Fibroblast of pulmonary artery (primary cell): ENCODE measurements around the gene RNF187.

Source experiments
- DNase-seq: peaks from one replicate; pipeline ENCODE4 v3.0.0-alpha.2; 2010; ENCODE audit warnings: low read depth
- H3K4me3 ChIP-seq: replicated peaks from 2 replicates; pipeline ENCODE4 v1.5.1; 2011; ENCODE audit warnings: low read depth, mild to moderate bottlenecking, control low read depth, low read length, moderate library complexity
- TF ChIP-seq, protein P1 (sequence below): IDR thresholded peaks from 2 replicates; pipeline ENCODE4 v1.5.1; 2011; ENCODE audit warnings: mild to moderate bottlenecking, control low read depth, low read length, inconsistent platforms; ENCODE audit errors: missing control alignments

RNF187 gene

DNA sequence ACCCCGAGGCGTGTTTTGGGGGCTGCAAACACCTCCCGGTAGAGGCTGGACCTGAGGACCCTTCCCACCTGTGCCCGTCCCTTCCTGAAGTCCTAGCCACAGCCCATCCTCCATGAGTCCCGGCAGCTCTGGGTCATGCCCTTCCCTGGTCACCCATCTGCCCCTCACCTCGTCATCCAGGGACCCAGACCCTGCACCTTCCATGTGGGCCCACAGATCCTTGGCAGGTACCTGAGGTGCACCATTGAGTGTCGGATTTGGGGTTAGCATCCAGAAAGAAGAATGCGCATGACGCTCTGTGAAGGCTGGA is 6.8 kb downstream of the RNF187 start:
- no peak overlapping the region for H3K4me3 ChIP-seq
- TF ChIP-seq, protein P1, sequence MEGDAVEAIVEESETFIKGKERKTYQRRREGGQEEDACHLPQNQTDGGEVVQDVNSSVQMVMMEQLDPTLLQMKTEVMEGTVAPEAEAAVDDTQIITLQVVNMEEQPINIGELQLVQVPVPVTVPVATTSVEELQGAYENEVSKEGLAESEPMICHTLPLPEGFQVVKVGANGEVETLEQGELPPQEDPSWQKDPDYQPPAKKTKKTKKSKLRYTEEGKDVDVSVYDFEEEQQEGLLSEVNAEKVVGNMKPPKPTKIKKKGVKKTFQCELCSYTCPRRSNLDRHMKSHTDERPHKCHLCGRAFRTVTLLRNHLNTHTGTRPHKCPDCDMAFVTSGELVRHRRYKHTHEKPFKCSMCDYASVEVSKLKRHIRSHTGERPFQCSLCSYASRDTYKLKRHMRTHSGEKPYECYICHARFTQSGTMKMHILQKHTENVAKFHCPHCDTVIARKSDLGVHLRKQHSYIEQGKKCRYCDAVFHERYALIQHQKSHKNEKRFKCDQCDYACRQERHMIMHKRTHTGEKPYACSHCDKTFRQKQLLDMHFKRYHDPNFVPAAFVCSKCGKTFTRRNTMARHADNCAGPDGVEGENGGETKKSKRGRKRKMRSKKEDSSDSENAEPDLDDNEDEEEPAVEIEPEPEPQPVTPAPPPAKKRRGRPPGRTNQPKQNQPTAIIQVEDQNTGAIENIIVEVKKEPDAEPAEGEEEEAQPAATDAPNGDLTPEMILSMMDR, result no peak
- no peak for DNase-seq

DNA sequence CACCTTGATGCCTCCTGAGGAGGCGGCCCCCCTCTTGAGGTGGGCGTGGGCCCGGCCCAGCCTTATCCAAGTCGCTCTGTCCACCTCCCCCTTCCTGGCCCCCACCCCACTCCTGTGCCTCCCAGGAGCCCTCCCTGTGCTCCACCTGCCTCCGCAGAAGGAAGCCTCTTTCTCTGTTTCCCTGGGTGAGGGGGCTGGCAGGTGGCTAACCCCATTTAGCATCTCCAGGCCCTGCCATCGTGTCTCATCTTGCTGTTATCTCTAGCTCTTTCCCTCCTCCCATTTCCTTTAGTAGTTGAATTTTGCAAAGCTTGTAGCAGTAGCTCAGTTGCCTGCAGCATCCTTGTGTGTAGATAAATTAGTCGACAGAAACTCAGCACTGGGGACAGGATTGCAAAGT is 7.2 kb downstream of the RNF187 start:
- DNase-seq, result no peak
- H3K4me3 ChIP-seq, result no peak overlapping the region
- TF ChIP-seq, protein P1, result no peak

DNA sequence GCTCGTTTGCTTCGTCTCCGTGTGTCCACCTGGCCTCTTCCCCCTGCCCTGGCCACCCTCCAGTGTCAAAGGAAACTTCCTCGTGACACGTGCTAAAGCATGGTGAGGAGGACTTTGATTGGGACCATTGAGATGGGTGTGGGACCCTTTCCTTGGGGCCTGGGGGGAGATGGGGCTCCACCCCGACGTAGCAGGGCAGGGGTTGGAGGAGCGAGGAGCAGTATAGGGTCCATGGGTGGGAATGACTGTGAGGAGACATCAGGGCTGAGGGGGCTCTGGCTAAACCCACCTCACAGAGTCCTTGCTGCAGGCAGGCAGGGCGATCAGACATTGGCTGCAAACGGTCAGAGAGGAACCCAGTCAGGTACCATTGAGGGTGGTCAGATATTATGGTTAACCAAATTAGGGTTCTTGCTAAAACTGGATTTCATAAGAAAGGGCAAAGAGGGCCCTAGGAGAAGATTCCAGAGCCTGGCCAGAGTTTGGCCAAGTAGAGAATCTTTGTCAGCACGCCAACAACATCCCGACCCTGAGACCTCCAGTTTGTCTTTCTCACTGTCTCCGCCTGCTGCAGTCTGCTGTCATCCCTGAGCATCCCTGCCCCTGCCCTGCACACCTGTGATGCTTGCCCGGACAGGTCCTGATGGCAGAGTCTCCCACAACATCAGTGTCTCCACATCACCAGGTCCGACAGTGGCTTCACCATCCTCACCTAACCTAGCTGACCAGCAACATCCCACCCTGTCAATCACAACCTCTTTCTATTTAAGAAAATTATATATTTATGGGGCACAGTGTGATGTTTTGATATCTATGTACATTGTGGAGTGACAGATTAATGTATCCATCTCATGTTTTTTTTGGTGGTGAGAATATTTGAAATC is 8.0 kb downstream of the RNF187 start:
- TF ChIP-seq, protein P1, result no peak
- no peak for DNase-seq
- H3K4me3 ChIP-seq, result no peak overlapping the region

DNA sequence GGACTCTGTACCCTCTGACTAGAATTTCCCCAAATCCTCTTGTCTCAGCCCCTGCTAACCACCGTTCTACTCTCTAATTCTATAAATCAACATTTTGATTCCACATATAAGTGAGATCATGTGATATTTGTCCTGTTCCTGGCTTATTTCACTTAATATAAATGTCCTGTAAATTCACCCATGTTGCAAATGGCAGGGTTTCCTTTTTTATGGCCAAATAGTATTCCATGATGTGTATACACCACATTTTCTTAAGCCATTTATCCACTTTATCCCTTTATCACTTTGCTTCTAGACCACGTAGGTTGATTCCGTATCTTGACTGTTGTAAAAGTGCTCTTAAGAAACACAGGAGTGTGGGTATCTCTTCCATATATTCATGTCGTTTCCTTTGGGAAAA is 8.9 kb downstream of the RNF187 start:
- no peak overlapping the region for H3K4me3 ChIP-seq
- DNase-seq, result no peak
- TF ChIP-seq, protein P1, result no peak

DNA sequence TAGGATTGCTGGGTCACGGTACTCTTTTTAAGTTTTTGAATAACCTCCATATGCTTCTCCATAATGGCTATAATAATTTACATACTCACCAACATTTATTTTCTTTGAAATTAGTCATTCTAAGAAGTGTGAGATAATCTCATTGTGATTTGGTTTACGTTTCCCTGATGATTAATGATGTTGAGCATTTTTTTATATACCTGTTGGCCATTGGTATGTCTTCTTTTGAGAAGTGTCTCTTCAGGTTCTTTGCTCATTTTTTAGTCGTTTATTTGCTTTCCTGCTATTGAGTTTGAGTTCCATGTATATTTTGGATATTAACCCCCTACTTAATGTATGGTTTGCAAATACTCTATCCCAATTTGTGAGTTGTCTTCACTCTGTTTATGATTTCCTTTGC is 9.3 kb downstream of the RNF187 start:
- no peak overlapping the region for H3K4me3 ChIP-seq
- TF ChIP-seq, protein P1, result no peak
- no peak for DNase-seq

DNA sequence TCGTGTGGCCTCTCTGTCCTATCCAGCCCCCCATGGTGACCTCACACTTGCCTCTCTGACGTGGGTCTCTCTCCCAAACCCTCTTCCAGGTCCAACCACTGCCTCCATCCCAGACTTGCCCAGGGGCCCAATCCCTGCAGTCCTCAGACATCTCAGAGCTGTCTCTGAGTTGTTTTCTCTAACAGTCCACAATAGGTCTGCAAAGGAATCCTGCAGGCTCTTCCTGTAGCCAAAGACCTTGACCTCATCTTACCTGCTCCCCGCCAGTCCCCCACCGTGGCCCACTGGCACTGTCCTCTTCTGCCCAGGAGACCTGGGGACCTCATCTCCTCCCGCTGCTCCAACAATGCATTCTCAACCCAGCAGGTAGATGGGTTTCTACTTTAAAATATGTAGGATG is 10.0 kb downstream of the RNF187 start:
- no peak overlapping the region for H3K4me3 ChIP-seq
- no peak for DNase-seq
- TF ChIP-seq, protein P1, result no peak

DNA sequence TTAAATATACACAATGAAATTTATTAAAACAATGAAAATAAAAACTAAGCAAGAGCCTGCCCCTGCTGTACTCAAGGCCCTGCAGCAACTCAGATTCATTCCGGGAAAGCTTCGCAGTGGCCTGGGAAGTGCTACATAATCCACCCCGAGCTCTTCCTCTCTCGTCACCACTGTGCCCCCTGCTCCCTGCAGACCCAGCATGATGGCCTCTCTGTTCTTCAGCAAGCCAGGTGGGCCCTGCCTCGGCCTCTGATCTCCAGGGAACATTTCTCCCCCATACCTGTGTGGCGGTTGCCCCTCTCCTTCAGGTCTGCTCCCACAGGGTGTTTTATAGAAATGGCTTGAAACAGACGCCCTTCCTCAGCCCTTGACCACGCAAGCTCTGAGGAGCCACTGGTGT is 10.6 kb downstream of the RNF187 start:
- TF ChIP-seq, protein P1, result no peak
- no peak overlapping the region for H3K4me3 ChIP-seq
- DNase-seq, result no peak
